Measurements from ENCODE around the gene IGHMBP2.

DNA sequence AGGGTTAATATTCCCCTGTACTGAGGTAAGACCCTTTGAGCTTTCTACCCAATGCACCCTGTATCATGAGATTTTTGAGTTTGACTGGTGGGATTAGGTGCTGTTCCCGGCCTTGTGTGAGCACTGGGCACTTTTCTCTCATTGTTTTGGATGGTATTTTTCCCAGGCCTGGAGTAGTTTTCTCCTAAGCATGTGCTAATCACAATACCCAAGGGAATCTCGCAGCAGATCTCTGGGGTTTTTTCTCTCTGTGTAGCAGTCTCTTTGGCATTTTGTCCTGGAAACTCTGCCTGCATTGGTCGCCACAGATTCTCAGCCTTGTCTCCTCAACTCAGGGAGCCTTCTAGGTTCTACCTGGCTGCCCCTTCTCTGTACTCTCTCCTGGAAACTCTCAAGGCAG lies 19.9 kb downstream of the IGHMBP2 start:
- TF ChIP-seq, protein P1, sequence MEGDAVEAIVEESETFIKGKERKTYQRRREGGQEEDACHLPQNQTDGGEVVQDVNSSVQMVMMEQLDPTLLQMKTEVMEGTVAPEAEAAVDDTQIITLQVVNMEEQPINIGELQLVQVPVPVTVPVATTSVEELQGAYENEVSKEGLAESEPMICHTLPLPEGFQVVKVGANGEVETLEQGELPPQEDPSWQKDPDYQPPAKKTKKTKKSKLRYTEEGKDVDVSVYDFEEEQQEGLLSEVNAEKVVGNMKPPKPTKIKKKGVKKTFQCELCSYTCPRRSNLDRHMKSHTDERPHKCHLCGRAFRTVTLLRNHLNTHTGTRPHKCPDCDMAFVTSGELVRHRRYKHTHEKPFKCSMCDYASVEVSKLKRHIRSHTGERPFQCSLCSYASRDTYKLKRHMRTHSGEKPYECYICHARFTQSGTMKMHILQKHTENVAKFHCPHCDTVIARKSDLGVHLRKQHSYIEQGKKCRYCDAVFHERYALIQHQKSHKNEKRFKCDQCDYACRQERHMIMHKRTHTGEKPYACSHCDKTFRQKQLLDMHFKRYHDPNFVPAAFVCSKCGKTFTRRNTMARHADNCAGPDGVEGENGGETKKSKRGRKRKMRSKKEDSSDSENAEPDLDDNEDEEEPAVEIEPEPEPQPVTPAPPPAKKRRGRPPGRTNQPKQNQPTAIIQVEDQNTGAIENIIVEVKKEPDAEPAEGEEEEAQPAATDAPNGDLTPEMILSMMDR (IDR thresholded peaks at IDR 0.05; ENCODE audit: poor library complexity, severe bottlenecking) = no peak
- TF ChIP-seq EZH2 (IDR thresholded peaks at IDR 0.05; ENCODE audit: borderline replicate concordance, insufficient read depth, low read length, poor library complexity, severe bottlenecking) (no peak), EP300 (conservative IDR thresholded peaks at IDR 0.05; ENCODE audit: poor library complexity, severe bottlenecking) (no peak), SMC3 (conservative IDR thresholded peaks at IDR 0.05; ENCODE audit: poor library complexity) (no peak)

All from neural cell (in vitro differentiated cells).